RKO (cell line): ENCODE measurements around the gene SORCS3.

Experiments
- DNase-seq: peaks from one replicate; pipeline ENCODE4 v3.0.0-alpha.2; 2016; ENCODE audit warnings: low spot score

Gene SORCS3

GRCh38 chr10:105023211-105024111 is 382.4 kb downstream of the SORCS3 start:
- no peak for DNase-seq

- DNase-seq, result no peak
Observed at GRCh38 chr10:105024184-105024583, 383.1 kb downstream of the SORCS3 start.

- no peak for DNase-seq
Observed at GRCh38 chr10:105025092-105025491, 384.0 kb downstream of the SORCS3 start.

GRCh38 chr10:105026566-105026965 is 385.5 kb downstream of the SORCS3 start:
- DNase-seq, result no peak

GRCh38 chr10:105029286-105029685 is 388.2 kb downstream of the SORCS3 start:
- no peak for DNase-seq

- no peak for DNase-seq
Observed at GRCh38 chr10:105037022-105037421, 395.9 kb downstream of the SORCS3 start.

GRCh38 chr10:105041956-105042355 is 400.9 kb downstream of the SORCS3 start:
- DNase-seq, result no peak

GRCh38 chr10:105042906-105043552 is 401.9 kb downstream of the SORCS3 start:
- no peak for DNase-seq

GRCh38 chr10:105044902-105045301 is 403.8 kb downstream of the SORCS3 start:
- no peak for DNase-seq

GRCh38 chr10:105056413-105056812 is 415.3 kb downstream of the SORCS3 start:
- no peak for DNase-seq

GRCh38 chr10:105062951-105063350 is 421.9 kb downstream of the SORCS3 start:
- DNase-seq, result no peak

GRCh38 chr10:105063796-105064195 is 422.7 kb downstream of the SORCS3 start:
- DNase-seq, result peak; percentile 53

GRCh38 chr10:105068497-105068896 is 427.4 kb downstream of the SORCS3 start:
- DNase-seq, result peak; percentile 48

- no peak for DNase-seq
Observed at GRCh38 chr10:105070249-105070648, 429.2 kb downstream of the SORCS3 start.

GRCh38 chr10:105070952-105071351 is 429.9 kb downstream of the SORCS3 start:
- no peak for DNase-seq

GRCh38 chr10:105071980-105072379 is 430.9 kb downstream of the SORCS3 start:
- DNase-seq, result no peak

GRCh38 chr10:105073999-105074398 is 432.9 kb downstream of the SORCS3 start:
- no peak for DNase-seq

GRCh38 chr10:105075031-105075430 is 433.9 kb downstream of the SORCS3 start:
- DNase-seq, result peak; percentile 3

GRCh38 chr10:105085980-105086379 is 444.9 kb downstream of the SORCS3 start:
- DNase-seq, result no peak

- DNase-seq, result no peak
Observed at GRCh38 chr10:105094048-105094447, 453.0 kb downstream of the SORCS3 start.

- DNase-seq, result no peak
Observed at GRCh38 chr10:105096316-105096715, 455.2 kb downstream of the SORCS3 start.

- DNase-seq, result no peak
Observed at GRCh38 chr10:105102977-105103376, 461.9 kb downstream of the SORCS3 start.

GRCh38 chr10:105104297-105104696 is 463.2 kb downstream of the SORCS3 start:
- no peak for DNase-seq
